Cardiac fibroblast (primary cell): ENCODE results near the gene GRIK2.

Source experiments
- DNase-seq, 2 donors: peaks; one replicate each; pipeline versions ENCODE4 v3.0.0 to v3.0.0-alpha.2; 2010; ENCODE audit warnings: low read depth in 2 of 2
- H3K4me3 ChIP-seq, 2 donors: replicated peaks in 1 of 2; 1 replicate in 1 of 2; 2 replicates in 1 of 2; pipeline ENCODE4 v1.5.1; 2011; ENCODE audit warnings: low read depth in 2 of 2, low read length in 2 of 2, mild to moderate bottlenecking in 2 of 2, moderate library complexity in 1 of 2
- TF ChIP-seq, protein P1 (sequence below): IDR thresholded peaks from one replicate; pipeline ENCODE4 v1.5.1; 2011; ENCODE audit warnings: low read depth, mild to moderate bottlenecking, low read length, inconsistent platforms

The GRIK2 gene

DNA sequence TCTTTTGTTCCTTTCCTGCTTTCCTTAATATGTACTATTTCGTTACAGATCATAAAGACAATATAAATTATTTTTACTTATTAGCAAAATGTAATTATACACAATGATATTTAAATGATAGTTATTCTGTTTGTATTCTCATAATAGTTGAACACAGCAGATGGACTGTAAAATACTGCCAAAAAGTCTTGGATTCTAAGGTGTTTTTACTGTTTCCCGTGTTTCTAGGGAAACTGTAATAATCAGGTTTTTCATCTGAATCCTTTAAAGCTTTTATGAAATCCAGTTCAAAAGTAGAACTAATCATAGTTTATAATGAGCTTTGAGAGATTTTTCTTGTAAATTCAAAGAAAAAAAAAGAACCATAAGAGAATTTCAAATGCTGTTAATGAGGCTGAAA, 148.4 kb downstream of the GRIK2 start:
- DNase-seq: no peak
- no peak overlapping the region for H3K4me3 ChIP-seq

DNA sequence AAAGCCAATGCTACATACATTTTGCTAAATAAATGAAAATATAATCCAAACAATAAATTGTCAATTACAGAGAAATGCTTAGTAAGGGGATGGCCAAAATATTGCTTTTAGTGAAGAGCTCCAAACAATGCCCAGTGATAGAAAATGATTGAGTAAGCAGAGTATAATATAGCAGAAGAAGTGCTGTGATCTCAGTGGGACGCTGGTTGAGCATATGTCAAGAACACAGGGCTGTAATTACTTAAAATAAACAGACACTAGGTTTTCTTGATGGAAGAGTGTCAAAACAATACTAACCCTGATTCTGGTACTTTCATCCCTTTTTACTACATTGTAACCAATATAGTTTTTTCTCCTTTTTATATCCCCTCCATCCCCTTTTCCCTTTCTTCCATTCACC, 150.3 kb downstream of the GRIK2 start:
- TF ChIP-seq, protein P1, sequence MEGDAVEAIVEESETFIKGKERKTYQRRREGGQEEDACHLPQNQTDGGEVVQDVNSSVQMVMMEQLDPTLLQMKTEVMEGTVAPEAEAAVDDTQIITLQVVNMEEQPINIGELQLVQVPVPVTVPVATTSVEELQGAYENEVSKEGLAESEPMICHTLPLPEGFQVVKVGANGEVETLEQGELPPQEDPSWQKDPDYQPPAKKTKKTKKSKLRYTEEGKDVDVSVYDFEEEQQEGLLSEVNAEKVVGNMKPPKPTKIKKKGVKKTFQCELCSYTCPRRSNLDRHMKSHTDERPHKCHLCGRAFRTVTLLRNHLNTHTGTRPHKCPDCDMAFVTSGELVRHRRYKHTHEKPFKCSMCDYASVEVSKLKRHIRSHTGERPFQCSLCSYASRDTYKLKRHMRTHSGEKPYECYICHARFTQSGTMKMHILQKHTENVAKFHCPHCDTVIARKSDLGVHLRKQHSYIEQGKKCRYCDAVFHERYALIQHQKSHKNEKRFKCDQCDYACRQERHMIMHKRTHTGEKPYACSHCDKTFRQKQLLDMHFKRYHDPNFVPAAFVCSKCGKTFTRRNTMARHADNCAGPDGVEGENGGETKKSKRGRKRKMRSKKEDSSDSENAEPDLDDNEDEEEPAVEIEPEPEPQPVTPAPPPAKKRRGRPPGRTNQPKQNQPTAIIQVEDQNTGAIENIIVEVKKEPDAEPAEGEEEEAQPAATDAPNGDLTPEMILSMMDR: no peak
- H3K4me3 ChIP-seq: no peak overlapping the region
- no peak for DNase-seq

More for the DNA sequence above, 148.4 kb downstream of the GRIK2 start:
- TF ChIP-seq, protein P1: no peak

DNA sequence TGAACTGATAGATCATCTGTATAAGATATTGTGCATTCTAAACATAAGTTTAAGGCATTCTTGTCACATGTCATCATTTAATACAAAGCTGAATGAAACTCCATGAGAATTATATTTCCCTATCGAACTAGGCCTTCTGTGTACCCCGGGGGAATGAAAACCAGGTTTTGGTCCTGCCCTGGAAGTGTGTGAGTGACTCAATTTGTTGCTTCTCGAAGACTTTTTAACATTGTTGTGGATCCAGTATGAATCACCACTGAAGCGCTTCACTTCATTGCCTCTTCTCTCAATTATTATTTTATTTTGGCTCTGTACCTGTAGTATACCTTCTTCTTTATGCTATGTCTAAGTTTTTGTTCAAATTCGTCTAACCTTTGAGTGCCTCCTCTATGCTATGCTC, 150.8 kb downstream of the GRIK2 start:
- TF ChIP-seq, protein P1: no peak
- peak in 1 of 2 donors; percentile 48 for DNase-seq
- H3K4me3 ChIP-seq: no peak overlapping the region

DNA sequence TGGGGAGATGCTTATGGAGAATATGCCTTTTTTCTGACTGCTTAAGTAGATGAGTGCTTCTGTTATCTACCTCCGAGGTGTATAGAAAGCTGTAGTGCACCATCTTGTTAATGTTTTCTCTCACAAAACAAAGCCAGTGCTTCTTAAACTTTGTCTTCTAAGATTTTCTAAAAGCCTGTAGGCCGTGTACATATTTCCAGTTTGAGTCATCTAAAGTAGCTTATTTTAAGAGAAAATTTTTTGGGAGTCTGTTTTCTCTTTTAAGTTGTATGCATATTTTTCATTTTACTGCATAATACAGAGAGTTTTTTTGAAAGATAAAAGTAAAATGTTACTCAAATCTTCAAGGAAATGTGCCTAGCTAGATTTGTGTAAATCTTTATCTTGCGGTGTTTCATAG, 151.7 kb downstream of the GRIK2 start:
- TF ChIP-seq, protein P1: no peak
- peak; percentile 5 to 43 for DNase-seq
- H3K4me3 ChIP-seq: no peak overlapping the region

DNA sequence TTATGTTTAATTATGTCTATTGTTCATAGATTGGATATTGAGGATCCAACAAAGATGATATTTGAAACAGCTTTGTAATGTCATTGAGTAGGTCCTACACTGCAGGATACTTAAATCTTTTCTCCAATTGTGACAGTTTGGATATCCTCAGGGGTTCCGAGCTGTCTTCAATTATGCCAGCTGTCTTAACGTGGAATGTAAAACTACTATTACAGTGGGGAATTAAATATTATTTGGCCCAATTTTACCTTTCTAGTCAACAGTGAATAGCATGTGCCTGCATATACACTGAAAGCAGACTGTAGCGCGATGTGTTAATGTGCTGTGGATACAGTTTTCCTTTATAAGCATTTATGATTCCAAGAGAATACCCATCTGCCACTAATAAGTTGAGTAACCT, 156.9 kb downstream of the GRIK2 start:
- DNase-seq: no peak
- no peak overlapping the region for H3K4me3 ChIP-seq
- TF ChIP-seq, protein P1: no peak

DNA sequence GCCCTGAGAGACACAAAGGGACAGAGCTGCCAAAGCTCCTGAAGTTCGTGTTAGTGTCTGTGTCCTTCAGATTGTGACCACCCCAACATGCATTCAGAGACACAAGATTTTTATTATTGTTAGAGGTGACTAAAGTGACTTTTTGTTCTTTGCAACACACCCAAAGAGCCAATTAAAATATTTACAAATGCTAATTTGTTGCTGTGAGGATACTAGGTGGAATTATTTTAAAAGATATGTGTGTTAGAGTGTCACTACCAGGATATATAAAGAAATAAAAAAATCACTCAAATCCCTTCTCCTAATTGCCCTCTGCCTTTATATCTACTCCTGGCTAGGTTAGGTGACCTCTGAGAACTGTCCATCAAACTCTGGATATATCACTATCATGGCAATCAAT, 160.7 kb downstream of the GRIK2 start:
- no peak overlapping the region for H3K4me3 ChIP-seq
- no peak for DNase-seq
- TF ChIP-seq, protein P1: no peak

DNA sequence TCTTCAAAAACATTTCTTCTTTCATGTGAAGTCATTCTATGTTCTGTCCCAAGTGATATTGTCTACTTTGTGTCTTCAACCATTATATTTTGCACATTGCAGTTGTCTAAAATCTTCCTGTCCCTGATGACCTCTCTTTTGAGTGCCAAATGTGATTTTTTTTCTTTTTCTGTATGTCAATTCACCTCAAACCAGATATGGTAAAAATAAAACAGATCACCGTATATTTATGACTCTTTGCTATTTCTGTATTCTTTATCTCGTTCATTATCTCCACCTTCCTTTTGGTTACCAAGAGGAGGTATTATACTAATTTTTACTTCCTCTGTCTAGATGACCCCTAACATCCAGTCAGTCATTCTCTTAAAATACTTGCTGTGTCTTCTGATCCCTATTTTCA, 165.2 kb downstream of the GRIK2 start:
- H3K4me3 ChIP-seq: no peak overlapping the region
- TF ChIP-seq, protein P1: no peak
- no peak for DNase-seq
